HG03045 (cell line): ENCODE data around the gene NAB1.

Experiments used
- ATAC-seq: cut with Tn5 transposase; IDR thresholded peaks from one replicate; pipeline ENCODE4 v1.9.1; 2021; ENCODE audit warnings: mild to moderate bottlenecking, moderate library complexity; ENCODE audit not compliant: unreplicated experiment

The NAB1 gene

GRCh38 chr2:190636361-190636760, 12.5 kb upstream of the NAB1 start:
- no peak for ATAC-seq

GRCh38 chr2:190637281-190637734, 11.6 kb upstream of the NAB1 start:
- no peak for ATAC-seq

- no peak for ATAC-seq
Measured at GRCh38 chr2:190637903-190638618, 10.8 kb upstream of the NAB1 start.

- no peak for ATAC-seq
Measured at GRCh38 chr2:190640117-190640516, 8.8 kb upstream of the NAB1 start.

GRCh38 chr2:190641469-190641868, 7.4 kb upstream of the NAB1 start:
- no peak for ATAC-seq

- ATAC-seq = no peak
Measured at GRCh38 chr2:190646780-190647522, 1.9 kb upstream of the NAB1 start.

GRCh38 chr2:190648289-190649034, 421 bp upstream of the NAB1 start:
- ATAC-seq = peak; percentile 82

- no peak for ATAC-seq
Measured at GRCh38 chr2:190649798-190650390, 1.0 kb downstream of the NAB1 start.

GRCh38 chr2:190651413-190651812, 2.5 kb downstream of the NAB1 start:
- no peak for ATAC-seq

GRCh38 chr2:190653231-190653630, 4.3 kb downstream of the NAB1 start:
- no peak for ATAC-seq

- no peak for ATAC-seq
Measured at GRCh38 chr2:190653931-190654330, 5.0 kb downstream of the NAB1 start.

- ATAC-seq = no peak
Measured at GRCh38 chr2:190655113-190655512, 6.2 kb downstream of the NAB1 start.

GRCh38 chr2:190655570-190655969, 6.7 kb downstream of the NAB1 start:
- no peak for ATAC-seq

GRCh38 chr2:190656301-190656700, 7.4 kb downstream of the NAB1 start:
- ATAC-seq = no peak

GRCh38 chr2:190657474-190658255, 8.8 kb downstream of the NAB1 start:
- no peak for ATAC-seq

GRCh38 chr2:190659553-190659952, 10.7 kb downstream of the NAB1 start:
- no peak for ATAC-seq

GRCh38 chr2:190662754-190663153, 13.9 kb downstream of the NAB1 start:
- ATAC-seq = no peak

- ATAC-seq = no peak
Measured at GRCh38 chr2:190663348-190663747, 14.5 kb downstream of the NAB1 start.

GRCh38 chr2:190663839-190664238, 15.0 kb downstream of the NAB1 start:
- ATAC-seq = no peak

GRCh38 chr2:190664240-190664639, 15.4 kb downstream of the NAB1 start:
- ATAC-seq = no peak
